Upper lobe of right lung (tissue), 1 donor: ENCODE measurements around the gene STEAP3. TPM values are rescaled to one million over a fixed set of nuclear protein-coding genes. Genes with fewer than 3 reads are reported as not detected.

Source experiments
- ATAC-seq: fragments of 200-7000 bp; cut with Tn5 transposase; one replicate; pipeline ENCODE4 v1.9.1; 2020; ENCODE audit warnings: mild to moderate bottlenecking, moderate library complexity
- DNase-seq: peaks from one replicate; pipeline ENCODE4 v3.0.0-alpha.2; 2020
- H3K27ac ChIP-seq: fragments of 200-600 bp; one replicate; pipeline ENCODE4 v1.8.0; 2022
- H3K27me3 ChIP-seq: fragments of 200-600 bp; one replicate; pipeline ENCODE4 v1.8.0; 2022; ENCODE audit warnings: mild to moderate bottlenecking
- H3K36me3 ChIP-seq: fragments of 200-600 bp; one replicate; pipeline ENCODE4 v1.8.0; 2022
- H3K4me1 ChIP-seq: fragments of 200-600 bp; one replicate; pipeline ENCODE4 v1.8.0; 2022
- H3K4me3 ChIP-seq: fragments of 200-600 bp; one replicate; pipeline ENCODE4 v1.8.0; 2022; ENCODE audit warnings: mild to moderate bottlenecking
- H3K9me3 ChIP-seq: fragments of 200-600 bp; one replicate; pipeline ENCODE4 v1.8.0; 2022
- CTCF ChIP-seq: fragments of 200-600 bp; IDR thresholded peaks from one replicate; pipeline ENCODE4 v1.8.0; 2022; ENCODE audit warnings: antibody characterized with exemption
- intact Hi-C: fragments of 100-400 bp; cut with DNase I; formaldehyde crosslinking; loops from one replicate; pipeline ENCODE4 v1.11.0; 2022
- total RNA-seq: library from RNA; stranded (reverse); fragmentation: NEBNext Ultra II Directional; extraction: Animal tissue kit (Norgen Biotek cat#: 25700); gene quantifications from one replicate; pipeline ENCODE4 v1.2.1, GENCODE V29; 2021
- donor health status: DM: no; HTN: yes; CAD: no; lungs with severe emphysema.

Gene STEAP3
- total RNA-seq, 1 donor from 2014 or later: 14.1 TPM

- ATAC-seq (no peak), DNase-seq (peak; percentile 8)
- Histone ChIP-seq H3K27ac (no peak overlapping the region), H3K36me3 (no peaks in the 10 kb centered on the region), H3K9me3 (no peaks in the 10 kb centered on the region), H3K4me1 (no peaks in the 10 kb centered on the region), H3K27me3 (no peaks in the 10 kb centered on the region), H3K4me3 (no peak overlapping the region)
- intact Hi-C loops: no loop called here
- TF ChIP-seq CTCF: no peak
Observed at GRCh38 chr2:119214453-119215037, 9.1 kb upstream of the STEAP3 start.

GRCh38 chr2:119216994-119217393, 6.6 kb upstream of the STEAP3 start:
- ATAC-seq (no peak), DNase-seq (peak; percentile 33)
- Histone ChIP-seq H3K27me3 (no peaks in the 10 kb centered on the region), H3K4me3 (no peak overlapping the region), H3K36me3 (no peaks in the 10 kb centered on the region), H3K9me3 (no peaks in the 10 kb centered on the region), H3K4me1 (no peaks in the 10 kb centered on the region), H3K27ac (no peak overlapping the region)
- intact Hi-C loops: no loop called here
- TF ChIP-seq CTCF: no peak

GRCh38 chr2:119218478-119219064, 5.1 kb upstream of the STEAP3 start:
- intact Hi-C loops: no loop called here
- Histone ChIP-seq H3K27ac (no peak overlapping the region), H3K4me3 (no peak overlapping the region), H3K36me3 (no peaks in the 10 kb centered on the region), H3K9me3 (no peaks in the 10 kb centered on the region), H3K4me1 (no peaks in the 10 kb centered on the region), H3K27me3 (no peaks in the 10 kb centered on the region)
- TF ChIP-seq CTCF: peak; percentile 28
- ATAC-seq (no peak), DNase-seq (no peak)

- Histone ChIP-seq H3K9me3 (no peaks in the 10 kb centered on the region), H3K4me1 (peaks cover 9% of the 10 kb centered on the region), H3K27ac (no peak overlapping the region), H3K4me3 (no peak overlapping the region), H3K36me3 (no peaks in the 10 kb centered on the region), H3K27me3 (peaks cover 6% of the 10 kb centered on the region)
- intact Hi-C loops: no loop called here
- DNase-seq (no peak), ATAC-seq (no peak)
- no peak for TF ChIP-seq CTCF
Observed at GRCh38 chr2:119219873-119220272, 3.8 kb upstream of the STEAP3 start.

- ATAC-seq (no peak), DNase-seq (no peak)
- intact Hi-C loops: no loop called here
- H3K36me3 ChIP-seq: no peaks in the 10 kb centered on the region
- H3K9me3 ChIP-seq: no peaks in the 10 kb centered on the region
- no peak for TF ChIP-seq CTCF
- no peak overlapping the region for H3K4me3 ChIP-seq
- H3K27me3 ChIP-seq: peaks cover 6% of the 10 kb centered on the region
- peaks cover 18% of the 10 kb centered on the region for H3K4me1 ChIP-seq
- no peak overlapping the region for H3K27ac ChIP-seq
Observed at GRCh38 chr2:119220720-119221301, 2.8 kb upstream of the STEAP3 start.
